Measurements from ENCODE around the gene MACROD1.

MACROD1 gene

GRCh38 chr11:64027651-64028397 is 138.1 kb downstream of the MACROD1 start:
- no peak for DNase-seq (ENCODE audit: low read depth)
- Histone ChIP-seq H3K4me3 (ENCODE audit: low read length) (no peak overlapping the region), H3K9ac (ENCODE audit: low read length) (no peak overlapping the region), H3K9me3 (ENCODE audit: control insufficient read depth, low read length) (no peaks in the 10 kb centered on the region), H3K4me1 (ENCODE audit: control insufficient read depth, insufficient read depth, low read length) (peaks cover 2% of the 10 kb centered on the region), H3K36me3 (ENCODE audit: control insufficient read depth, insufficient read depth, low read length, severe bottlenecking) (no peaks in the 10 kb centered on the region), H3K27me3 (replicated peaks; ENCODE audit: control insufficient read depth, insufficient read depth, low read length) (peaks cover 21% of the 10 kb centered on the region)

DNA sequence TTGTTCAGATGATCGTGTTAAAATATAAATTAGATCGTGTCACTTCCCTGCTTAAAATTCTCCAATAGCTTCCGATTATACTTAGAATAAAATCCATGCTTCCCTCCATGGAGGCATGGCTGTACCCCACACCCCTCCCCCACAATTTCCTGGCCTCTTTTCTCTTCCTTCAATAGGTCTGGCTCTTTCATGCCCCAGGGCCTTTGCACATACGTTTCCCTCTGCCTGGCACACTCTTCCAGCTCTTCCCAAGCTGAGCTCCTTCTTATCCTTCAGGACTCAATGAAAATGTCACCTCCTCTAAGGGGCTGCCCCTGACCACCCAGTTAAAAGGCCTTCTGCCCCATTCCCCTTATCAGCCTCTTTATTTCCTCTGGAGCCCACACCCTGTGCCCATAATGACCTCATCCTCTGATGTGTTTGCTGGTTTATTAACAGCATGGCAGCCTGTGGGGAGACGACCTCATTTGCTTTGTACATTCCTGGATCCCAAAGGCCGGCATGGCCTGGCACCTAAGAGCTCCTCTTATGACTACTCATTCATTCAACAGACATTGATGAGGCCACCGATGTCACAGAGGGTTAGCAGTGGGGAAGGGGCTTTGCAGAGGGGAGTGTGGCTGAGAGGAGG is 139.2 kb downstream of the MACROD1 start:
- H3K27me3 ChIP-seq (replicated peaks; ENCODE audit: control insufficient read depth, insufficient read depth, low read length), result peaks cover 19% of the 10 kb centered on the region
- no peak overlapping the region for H3K9ac ChIP-seq (ENCODE audit: low read length)
- H3K4me1 ChIP-seq (ENCODE audit: control insufficient read depth, insufficient read depth, low read length), result peaks cover 2% of the 10 kb centered on the region
- no peak overlapping the region for H3K4me3 ChIP-seq (ENCODE audit: low read length)
- H3K9me3 ChIP-seq (ENCODE audit: control insufficient read depth, low read length), result no peaks in the 10 kb centered on the region
- no peak for DNase-seq (ENCODE audit: low read depth)
- H3K36me3 ChIP-seq (ENCODE audit: control insufficient read depth, insufficient read depth, low read length, severe bottlenecking), result no peaks in the 10 kb centered on the region

- Histone ChIP-seq H3K36me3 (ENCODE audit: control insufficient read depth, insufficient read depth, low read length, severe bottlenecking) (no peaks in the 10 kb centered on the region), H3K4me1 (ENCODE audit: control insufficient read depth, insufficient read depth, low read length) (peaks cover 2% of the 10 kb centered on the region), H3K9ac (ENCODE audit: low read length) (no peak overlapping the region), H3K9me3 (ENCODE audit: control insufficient read depth, low read length) (no peaks in the 10 kb centered on the region), H3K27me3 (replicated peaks; ENCODE audit: control insufficient read depth, insufficient read depth, low read length) (peaks cover 15% of the 10 kb centered on the region), H3K4me3 (ENCODE audit: low read length) (no peak overlapping the region)
- DNase-seq (ENCODE audit: low read depth), result no peak
Measured at GRCh38 chr11:64025205-64025604, 140.7 kb downstream of the MACROD1 start.

DNA sequence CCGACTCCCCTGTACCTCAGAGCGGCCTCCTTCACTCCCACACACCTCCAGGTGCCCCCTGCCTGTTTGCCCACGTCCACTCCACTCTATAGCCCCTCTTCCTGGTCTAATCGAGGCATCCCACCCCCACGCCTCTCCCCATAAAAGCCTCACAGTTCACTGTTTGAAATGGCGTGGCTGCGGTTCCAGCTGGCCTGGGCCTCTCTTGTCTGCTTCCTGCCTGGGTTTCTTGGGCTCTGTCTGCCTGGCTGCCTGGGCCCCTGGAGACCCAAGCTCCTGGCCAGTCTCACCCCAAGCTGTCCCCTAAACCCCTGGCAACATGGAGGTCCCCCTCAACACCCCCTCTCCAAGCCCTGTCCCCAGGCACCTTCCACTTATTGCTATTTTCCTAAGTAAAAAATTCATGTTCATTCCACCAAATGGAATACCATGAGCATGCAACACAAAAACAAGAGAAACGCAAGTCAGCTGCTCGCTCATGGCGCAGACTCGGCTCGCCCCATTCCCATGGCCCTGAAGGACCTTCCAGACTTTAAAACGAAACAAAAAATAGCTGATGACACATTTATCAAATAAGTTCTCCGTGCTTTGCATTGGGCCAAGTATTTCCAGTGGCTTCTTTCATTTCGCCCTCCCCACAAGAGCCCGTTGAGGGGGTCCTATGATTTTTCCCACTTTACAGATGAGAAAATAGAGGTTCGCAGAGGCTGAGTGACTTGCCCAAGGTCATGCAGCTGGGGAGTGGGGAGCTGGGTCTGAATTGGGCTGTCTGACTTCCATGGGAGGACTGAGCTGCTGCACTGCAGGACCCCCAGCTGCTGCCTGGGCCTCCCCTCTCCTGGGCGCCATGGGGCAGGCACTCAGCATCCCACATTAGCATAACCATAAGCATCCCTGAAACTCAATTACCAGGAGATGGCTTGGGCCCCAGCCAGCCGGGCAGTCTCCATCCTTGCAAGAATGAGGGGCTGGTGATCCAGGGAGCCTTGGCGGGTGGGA is 141.9 kb downstream of the MACROD1 start:
- H3K27me3 ChIP-seq (replicated peaks; ENCODE audit: control insufficient read depth, insufficient read depth, low read length), result peaks cover 21% of the 10 kb centered on the region
- DNase-seq (ENCODE audit: low read depth), result no peak
- H3K9me3 ChIP-seq (ENCODE audit: control insufficient read depth, low read length), result no peaks in the 10 kb centered on the region
- no peak overlapping the region for H3K9ac ChIP-seq (ENCODE audit: low read length)
- H3K36me3 ChIP-seq (ENCODE audit: control insufficient read depth, insufficient read depth, low read length, severe bottlenecking), result no peaks in the 10 kb centered on the region
- H3K4me1 ChIP-seq (ENCODE audit: control insufficient read depth, insufficient read depth, low read length), result peaks cover 2% of the 10 kb centered on the region
- H3K4me3 ChIP-seq (ENCODE audit: low read length), result no peak overlapping the region

DNA sequence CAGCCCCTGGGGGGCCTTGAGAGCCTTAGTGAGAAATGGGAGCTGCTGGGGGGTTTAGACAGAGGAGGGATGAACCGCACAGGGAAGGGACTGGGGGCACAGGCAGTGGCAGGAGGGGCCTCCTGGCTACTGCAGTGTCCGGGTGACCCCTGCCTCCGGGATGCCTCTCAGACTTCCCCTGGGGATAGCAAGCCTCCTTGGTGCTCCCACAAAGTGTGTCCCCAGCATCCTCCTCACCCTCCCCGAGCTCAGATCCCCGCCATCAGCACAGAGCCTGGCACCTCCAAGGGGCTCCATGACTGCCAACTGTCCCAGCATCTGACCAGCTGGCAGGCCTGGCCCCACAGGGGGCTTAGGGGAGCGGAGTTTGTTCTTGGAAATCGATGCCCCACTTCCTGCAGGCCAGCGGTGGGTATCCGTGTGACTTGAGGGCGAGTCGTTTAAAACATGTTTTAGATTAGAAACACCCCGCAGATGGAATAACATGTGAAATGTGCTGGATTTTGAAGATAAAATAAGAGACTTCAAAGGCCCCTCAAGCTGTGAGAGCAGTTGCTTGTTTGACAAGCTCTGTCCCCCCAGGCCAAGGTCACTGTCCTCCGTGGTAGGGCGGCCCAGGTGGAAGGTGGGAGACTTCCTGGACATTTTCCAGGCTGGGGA is 143.7 kb downstream of the MACROD1 start:
- no peaks in the 10 kb centered on the region for H3K9me3 ChIP-seq (ENCODE audit: control insufficient read depth, low read length)
- H3K9ac ChIP-seq (ENCODE audit: low read length), result no peak overlapping the region
- H3K36me3 ChIP-seq (ENCODE audit: control insufficient read depth, insufficient read depth, low read length, severe bottlenecking), result no peaks in the 10 kb centered on the region
- no peak overlapping the region for H3K4me3 ChIP-seq (ENCODE audit: low read length)
- no peak for DNase-seq (ENCODE audit: low read depth)
- no peaks in the 10 kb centered on the region for H3K4me1 ChIP-seq (ENCODE audit: control insufficient read depth, insufficient read depth, low read length)
- H3K27me3 ChIP-seq (replicated peaks; ENCODE audit: control insufficient read depth, insufficient read depth, low read length), result peaks cover 14% of the 10 kb centered on the region

- no peak for DNase-seq (ENCODE audit: low read depth)
- no peaks in the 10 kb centered on the region for H3K4me1 ChIP-seq (ENCODE audit: control insufficient read depth, insufficient read depth, low read length)
- no peaks in the 10 kb centered on the region for H3K36me3 ChIP-seq (ENCODE audit: control insufficient read depth, insufficient read depth, low read length, severe bottlenecking)
- H3K4me3 ChIP-seq (ENCODE audit: low read length), result no peak overlapping the region
- H3K27me3 ChIP-seq (replicated peaks; ENCODE audit: control insufficient read depth, insufficient read depth, low read length), result peaks cover 11% of the 10 kb centered on the region
- H3K9ac ChIP-seq (ENCODE audit: low read length), result no peak overlapping the region
- H3K9me3 ChIP-seq (ENCODE audit: control insufficient read depth, low read length), result no peaks in the 10 kb centered on the region
Measured at GRCh38 chr11:64021757-64022093, 144.2 kb downstream of the MACROD1 start.

GRCh38 chr11:64020976-64021756 is 144.7 kb downstream of the MACROD1 start:
- H3K9ac ChIP-seq (ENCODE audit: low read length), result no peak overlapping the region
- H3K9me3 ChIP-seq (ENCODE audit: control insufficient read depth, low read length), result no peaks in the 10 kb centered on the region
- no peak for DNase-seq (ENCODE audit: low read depth)
- no peaks in the 10 kb centered on the region for H3K4me1 ChIP-seq (ENCODE audit: control insufficient read depth, insufficient read depth, low read length)
- no peaks in the 10 kb centered on the region for H3K36me3 ChIP-seq (ENCODE audit: control insufficient read depth, insufficient read depth, low read length, severe bottlenecking)
- H3K27me3 ChIP-seq (replicated peaks; ENCODE audit: control insufficient read depth, insufficient read depth, low read length), result peaks cover 7% of the 10 kb centered on the region
- no peak overlapping the region for H3K4me3 ChIP-seq (ENCODE audit: low read length)

DNA sequence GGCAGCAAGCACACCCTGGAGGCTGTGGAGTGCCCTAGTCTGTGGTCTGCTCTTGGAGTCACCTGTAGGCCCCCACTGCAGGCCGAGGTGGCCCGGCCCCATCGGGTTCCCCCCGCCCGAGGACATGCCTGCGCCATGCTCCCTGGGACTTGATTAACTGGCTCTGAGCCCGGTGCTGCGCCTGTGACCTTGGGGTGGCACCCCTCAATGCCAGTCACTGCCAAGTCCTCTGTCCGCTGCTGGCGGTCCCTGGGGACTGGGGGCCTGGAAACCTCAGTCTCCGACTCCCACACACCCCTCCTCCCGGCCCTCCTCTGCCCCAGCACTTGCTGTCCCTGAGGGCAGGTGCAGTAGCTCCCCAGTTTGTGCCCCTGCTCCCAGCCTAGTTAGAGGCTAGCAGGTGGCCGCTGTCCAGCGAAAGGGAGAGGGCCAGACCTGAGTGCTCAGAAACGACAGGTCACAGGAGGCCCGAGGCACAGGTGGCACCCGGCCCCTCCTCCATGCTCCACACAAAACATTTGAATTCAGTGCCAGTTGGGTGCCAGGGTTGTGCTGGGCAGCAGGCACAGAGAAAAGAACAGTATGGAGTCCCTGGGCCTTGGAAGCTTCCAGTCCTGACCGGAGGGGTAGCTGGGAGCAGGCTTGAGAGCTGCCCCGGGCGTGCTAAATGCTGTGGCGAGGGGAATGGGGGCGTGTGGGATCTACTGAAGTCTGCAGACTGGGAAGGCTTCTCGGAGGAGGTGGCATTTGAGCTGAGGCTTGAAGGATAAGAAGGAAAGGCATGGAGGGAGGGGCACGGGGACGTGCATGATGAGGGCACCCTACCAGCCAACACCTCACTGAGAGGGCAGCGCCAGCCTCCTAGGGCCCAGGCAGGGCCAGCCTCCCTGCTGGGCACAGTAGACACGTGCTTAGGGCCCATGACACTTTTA is 146.5 kb downstream of the MACROD1 start:
- Histone ChIP-seq H3K9ac (ENCODE audit: low read length) (no peak overlapping the region), H3K4me1 (ENCODE audit: control insufficient read depth, insufficient read depth, low read length) (no peaks in the 10 kb centered on the region), H3K27me3 (replicated peaks; ENCODE audit: control insufficient read depth, insufficient read depth, low read length) (peaks cover 6% of the 10 kb centered on the region), H3K9me3 (ENCODE audit: control insufficient read depth, low read length) (no peaks in the 10 kb centered on the region), H3K4me3 (ENCODE audit: low read length) (no peak overlapping the region), H3K36me3 (ENCODE audit: control insufficient read depth, insufficient read depth, low read length, severe bottlenecking) (no peaks in the 10 kb centered on the region)
- DNase-seq (ENCODE audit: low read depth), result no peak

DNA sequence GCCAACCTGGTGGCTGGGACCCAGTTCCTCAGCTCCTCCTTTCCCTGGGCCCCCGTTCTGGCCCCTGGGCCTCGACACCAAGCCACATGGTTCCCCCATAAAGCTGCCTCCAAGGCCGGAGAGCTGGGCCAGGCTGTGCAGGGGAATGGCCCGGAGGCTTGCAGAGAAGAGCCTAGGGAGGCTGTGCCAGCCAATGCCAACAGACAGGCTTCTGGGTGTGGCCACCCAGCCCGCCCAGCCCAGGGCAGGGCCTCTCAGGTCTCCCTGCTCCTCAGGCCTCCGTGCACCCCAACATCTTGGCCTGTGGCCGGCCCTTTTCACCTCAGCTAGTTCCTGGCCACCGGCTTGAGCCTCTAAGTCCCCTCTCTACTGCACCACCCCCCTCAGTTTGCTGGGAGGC is 147.6 kb downstream of the MACROD1 start:
- Histone ChIP-seq H3K9ac (ENCODE audit: low read length) (no peak overlapping the region), H3K4me1 (ENCODE audit: control insufficient read depth, insufficient read depth, low read length) (no peaks in the 10 kb centered on the region), H3K9me3 (ENCODE audit: control insufficient read depth, low read length) (no peaks in the 10 kb centered on the region), H3K36me3 (ENCODE audit: control insufficient read depth, insufficient read depth, low read length, severe bottlenecking) (no peaks in the 10 kb centered on the region), H3K27me3 (replicated peaks; ENCODE audit: control insufficient read depth, insufficient read depth, low read length) (peaks cover 6% of the 10 kb centered on the region), H3K4me3 (ENCODE audit: low read length) (no peak overlapping the region)
- no peak for DNase-seq (ENCODE audit: low read depth)

DNA sequence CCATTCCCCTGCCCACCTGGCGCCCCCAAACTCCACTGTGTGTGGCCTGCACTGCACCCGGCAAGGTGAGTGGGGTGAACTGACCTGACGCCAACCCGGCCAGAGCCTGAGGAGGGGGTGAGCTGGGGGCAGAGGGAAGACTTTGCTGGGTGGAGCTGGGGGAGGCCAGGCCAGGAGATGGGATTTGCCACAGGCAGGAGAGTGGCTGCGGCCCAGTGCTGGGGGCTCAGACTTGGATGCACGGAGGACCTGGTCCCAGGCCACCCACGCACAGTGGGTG is 148.0 kb downstream of the MACROD1 start:
- Histone ChIP-seq H3K9ac (ENCODE audit: low read length) (no peak overlapping the region), H3K4me3 (ENCODE audit: low read length) (no peak overlapping the region), H3K36me3 (ENCODE audit: control insufficient read depth, insufficient read depth, low read length, severe bottlenecking) (no peaks in the 10 kb centered on the region), H3K9me3 (ENCODE audit: control insufficient read depth, low read length) (no peaks in the 10 kb centered on the region), H3K4me1 (ENCODE audit: control insufficient read depth, insufficient read depth, low read length) (no peaks in the 10 kb centered on the region), H3K27me3 (replicated peaks; ENCODE audit: control insufficient read depth, insufficient read depth, low read length) (peaks cover 6% of the 10 kb centered on the region)
- no peak for DNase-seq (ENCODE audit: low read depth)

All from adipocyte (in vitro differentiated cells).